ENCODE data around the gene NBAS. TPM values are rescaled to one million over a fixed set of nuclear protein-coding genes. Genes with fewer than 3 reads are reported as not detected.

Gene NBAS
- total and polyA plus RNA-seq, 2 of the 4 experiments (the other 2 are of a cell fraction), result 22.3 to 105 TPM

DNA sequence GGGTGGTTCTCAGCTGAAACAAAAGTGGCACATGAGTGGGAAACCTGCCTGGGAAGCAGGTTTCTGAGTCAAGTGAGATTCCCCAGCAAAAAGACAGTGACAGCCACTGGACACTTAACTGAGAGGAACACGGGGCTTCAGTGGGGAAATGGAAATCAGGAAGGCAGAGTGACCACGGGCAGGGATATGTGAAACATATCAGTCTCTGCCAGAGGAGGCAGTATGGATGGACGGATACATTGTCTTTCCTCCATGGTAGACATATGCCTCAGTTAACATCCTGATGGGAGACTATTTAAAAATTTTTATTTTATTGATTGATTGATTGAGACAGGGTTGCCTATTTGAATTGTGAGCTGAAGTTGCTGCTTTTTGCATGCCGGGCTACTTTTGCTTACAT is 292.1 kb downstream of the NBAS start:
- dilution Hi-C loops (cut with HindIII; ENCODE audit: low sequenced_read_pairs, unreplicated experiment) (no loop called here), intact Hi-C loops (cut with micrococcal nuclease) (no loop called here), in situ Hi-C loops (cut with MboI; ENCODE audit: low sequenced_read_pairs) (no loop called here)
- H4K5ac ChIP-seq (ENCODE audit: low read depth, low read length), result no peak overlapping the region
- 0 out of 2 replicates have a peak, but pooled peaks cover 3% of the 10 kb centered on the region for H3K4me1 ChIP-seq (ENCODE audit: control insufficient read depth, insufficient read depth, low read length)
- no peak for ATAC-seq (ENCODE audit: low read depth)
- no peak overlapping the region for H2AFZ ChIP-seq (replicated peaks; ENCODE audit: low read length, poor library complexity)
- H3K9me1 ChIP-seq (ENCODE audit: insufficient read depth, low read length), result peaks cover 3% of the 10 kb centered on the region; the same call in 1 of the 2 replicates
- no peak overlapping the region for H3K4me3 ChIP-seq (ENCODE audit: insufficient read depth, low read depth, low read length)
- no peak overlapping the region for H2BK20ac ChIP-seq (ENCODE audit: low read depth, low read length)
- H3K4ac ChIP-seq (ENCODE audit: low read depth, low read length), result no peak overlapping the region
- no peak overlapping the region for H4K91ac ChIP-seq (ENCODE audit: insufficient read depth, low read depth, low read length)
- H2AK9ac ChIP-seq (replicated peaks; ENCODE audit: low read depth, low read length, poor library complexity), result no peak overlapping the region
- no peak for DNase-seq
- H3K23ac ChIP-seq (ENCODE audit: low read depth, low read length), result no peak overlapping the region
- H3K27ac ChIP-seq (ENCODE audit: insufficient read depth, low read length), result no peak overlapping the region
- no peaks in the 10 kb centered on the region for H4K20me1 ChIP-seq (ENCODE audit: insufficient read depth, low read length)
- CTCF ChIA-PET, result no interaction called here
- no peak overlapping the region for H3K4me2 ChIP-seq (ENCODE audit: low read depth, low read length)
- 79% methylated on average over 2 of the region's 4 CpGs; no CpG with 5 or more reads in 1 of the 2 experiments for WGBS, 2 experiments (ENCODE audit: extremely low coverage in 2 of 2, insufficient read length in 1 of 2)
- no peaks in the 10 kb centered on the region for H3K27me3 ChIP-seq (ENCODE audit: control insufficient read depth, insufficient read depth, low read length)
- no peak overlapping the region for H3K56ac ChIP-seq (ENCODE audit: extremely low read depth, insufficient read depth, low read length)
- no TSS peak for BruUV-seq (replicated peaks)
- no peak overlapping the region for H2BK120ac ChIP-seq (ENCODE audit: low read depth, low read length)
- no peak overlapping the region for H3K18ac ChIP-seq (ENCODE audit: low read depth, low read length)
- POLR2A ChIA-PET (ENCODE audit: unreplicated experiment), result no interaction called here
- H3K9me3 ChIP-seq (ENCODE audit: control insufficient read depth, insufficient read depth, low read length), result no peaks in the 10 kb centered on the region
- H2BK5ac ChIP-seq (ENCODE audit: low read depth, low read length, poor library complexity, severe bottlenecking), result no peak overlapping the region
- no peaks in the 10 kb centered on the region for H3K36me3 ChIP-seq (ENCODE audit: control insufficient read depth, insufficient read depth, low read length)
- no peak overlapping the region for H3K14ac ChIP-seq (replicated peaks; ENCODE audit: low read depth, low read length)
- no peak overlapping the region for H2AK5ac ChIP-seq (ENCODE audit: low read depth, low read length)
- peaks cover 0 to 3% of the 10 kb centered on the region in 2 experiments; a peak in 2 of 4 replicates for H3K79me1 ChIP-seq (ENCODE audit: low read depth in 1 of 2, low read length in 2 of 2)
- no peak overlapping the region for H4K8ac ChIP-seq (ENCODE audit: low read depth in 2 of 2, low read length in 2 of 2)
- H2BK15ac ChIP-seq (ENCODE audit: low read depth, low read length), result no peak overlapping the region
- no peak for TF ChIP-seq BHLHE40 (IDR thresholded peaks at IDR 0.05; ENCODE audit: low read depth, low read length)
- no peak for TF ChIP-seq FOS (IDR thresholded peaks at IDR 0.05; ENCODE audit: low read depth, low read length)
- TF ChIP-seq CHD1 (IDR thresholded peaks at IDR 0.05; ENCODE audit: low read depth, low read length), result no peak
- TF ChIP-seq POLR2A (IDR thresholded peaks at IDR 0.05; ENCODE audit: low read depth, low read length), result no peak
- no peak for TF ChIP-seq CEBPB (IDR thresholded peaks at IDR 0.05; ENCODE audit: low read depth, low read length)
- TF ChIP-seq RFX5 (IDR thresholded peaks at IDR 0.05; ENCODE audit: low read depth, low read length), result no peak
- TF ChIP-seq MXI1 (IDR thresholded peaks at IDR 0.05; ENCODE audit: borderline replicate concordance, low read depth, low read length), result no peak
- TF ChIP-seq, protein P1, sequence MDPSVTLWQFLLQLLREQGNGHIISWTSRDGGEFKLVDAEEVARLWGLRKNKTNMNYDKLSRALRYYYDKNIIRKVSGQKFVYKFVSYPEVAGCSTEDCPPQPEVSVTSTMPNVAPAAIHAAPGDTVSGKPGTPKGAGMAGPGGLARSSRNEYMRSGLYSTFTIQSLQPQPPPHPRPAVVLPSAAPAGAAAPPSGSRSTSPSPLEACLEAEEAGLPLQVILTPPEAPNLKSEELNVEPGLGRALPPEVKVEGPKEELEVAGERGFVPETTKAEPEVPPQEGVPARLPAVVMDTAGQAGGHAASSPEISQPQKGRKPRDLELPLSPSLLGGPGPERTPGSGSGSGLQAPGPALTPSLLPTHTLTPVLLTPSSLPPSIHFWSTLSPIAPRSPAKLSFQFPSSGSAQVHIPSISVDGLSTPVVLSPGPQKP (IDR thresholded peaks at IDR 0.05; ENCODE audit: borderline replicate concordance, low read depth, low read length), result no peak
- TF ChIP-seq MAFK (IDR thresholded peaks at IDR 0.05; ENCODE audit: low read depth, low read length), result no peak
- TF ChIP-seq RAD21 (IDR thresholded peaks at IDR 0.05; ENCODE audit: low read length), result no peak
- no peak overlapping the region for H3K9ac ChIP-seq (ENCODE audit: low read depth, low read length)

Measured in IMR-90 (cell line).